Stimulated activated CD4-positive, alpha-beta T cell treated with anti-CD3 and anti-CD28 coated beads, Interleukin-12 subunit alpha, Interleukin-12 subunit beta, amount 100 ng/mL, for 24 hours (primary cell): ENCODE data around the gene SLC17A9.

ENCODE experiments used
- DNase-seq, 2 experiments: peaks; one replicate each; pipeline ENCODE4 v3.0.0-alpha.2; 2020; ENCODE audit warnings: low read depth in 2 of 2

The SLC17A9 gene

DNA sequence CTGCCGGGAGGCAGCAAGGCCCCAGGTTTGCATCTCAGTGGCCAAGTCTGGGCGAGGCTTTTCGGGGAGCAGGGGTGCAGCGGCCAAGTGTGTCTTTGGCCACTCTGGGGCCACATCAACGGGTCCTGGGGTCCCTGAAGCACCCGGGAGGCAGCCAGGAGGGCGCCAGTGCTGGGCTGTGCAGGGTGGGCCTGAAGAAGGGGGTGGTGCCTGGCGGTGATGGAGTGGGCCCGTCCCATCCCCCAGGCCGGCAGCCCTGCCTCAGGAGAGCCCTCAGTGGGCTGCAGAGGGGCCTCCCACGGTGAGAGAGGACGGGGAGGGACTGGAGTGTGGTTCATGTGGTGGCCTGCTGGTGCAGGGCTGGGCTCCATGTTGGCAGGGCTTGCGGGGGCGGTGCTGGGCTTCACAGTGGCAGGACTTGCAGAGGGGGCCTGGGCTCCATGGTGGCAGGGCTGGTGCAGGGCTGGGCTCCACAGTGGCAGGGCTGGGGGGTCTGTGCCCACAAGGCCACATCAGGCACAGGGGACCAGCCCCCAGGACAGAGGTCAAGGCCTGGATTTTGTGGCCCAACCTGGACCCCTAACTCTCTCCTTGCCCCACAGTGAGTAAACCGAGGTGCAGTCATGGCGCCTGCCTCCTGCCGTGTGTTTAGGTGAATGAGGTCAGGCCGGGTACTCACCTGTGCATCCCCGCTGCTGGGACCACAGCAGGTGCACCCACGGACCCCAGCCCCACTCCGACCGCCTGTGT is 64.7 kb downstream of the SLC17A9 start:
- no peak for DNase-seq

DNA sequence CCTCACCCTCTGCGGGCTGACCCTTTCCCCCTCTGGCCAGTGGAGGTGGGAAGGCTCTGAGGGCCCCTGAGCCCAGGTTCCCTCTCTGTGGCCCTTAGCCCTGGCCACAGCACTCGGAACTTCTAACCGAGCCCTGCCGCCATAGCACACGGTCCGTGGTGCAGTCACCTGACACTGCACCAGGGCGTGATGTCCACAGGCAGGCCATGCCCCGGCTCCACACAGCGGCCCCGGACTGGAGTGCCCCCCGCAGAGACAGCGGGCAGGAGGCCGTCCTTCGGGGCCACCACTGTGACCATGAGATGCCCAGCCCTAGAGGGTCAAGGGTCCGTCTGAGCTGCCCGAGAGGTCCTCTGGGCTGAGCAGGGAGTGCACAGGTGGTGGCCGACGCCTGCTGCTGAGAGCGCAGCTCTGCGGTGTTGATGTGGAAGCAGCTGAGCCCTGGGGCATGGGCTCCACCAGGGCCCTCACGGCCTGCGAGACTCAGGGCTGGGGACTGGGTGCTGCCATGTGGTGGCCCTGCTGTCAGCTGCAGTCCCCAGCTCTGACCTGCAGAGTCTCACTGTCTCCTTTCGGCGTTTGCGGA is 65.4 kb downstream of the SLC17A9 start:
- DNase-seq, result no peak
